IMR-90 (cell line): ENCODE data around the gene MRC1. TPM values are rescaled to one million over a fixed set of nuclear protein-coding genes. Genes with fewer than 3 reads are reported as not detected.

Experiments
- ATAC-seq: fragments of 200-7000 bp; cut with Tn5 transposase; 2 replicates; pipeline ENCODE4 v1.9.1; 2020; ENCODE audit warnings: low read depth, mild to moderate bottlenecking, moderate library complexity
- BruUV-seq: library from RNA; stranded (reverse); fragments of 400-500 nt; replicated peaks from 2 replicates; lab custom pipeline; 2021; lab: Mats Ljungman, UMichigan
- CTCF ChIA-PET: fragments of 300-600 bp; formaldehyde crosslinking; extraction: SDS; loops from one replicate; lab custom pipeline; 2021; ENCODE audit warnings: antibody characterized with exemption; lab: Yijun Ruan, JAX
- POLR2A ChIA-PET: fragments of 300-600 bp; sonication (Branson Sonifier 250); formaldehyde crosslinking; loops from one replicate; lab custom pipeline; 2022; ENCODE audit warnings: antibody characterized with exemption; ENCODE audit not compliant: unreplicated experiment; lab: Charles Lee
- DNase-seq: peaks from one replicate; pipeline ENCODE4 v3.0.0; 2013
- H2AFZ ChIP-seq: replicated peaks from 2 replicates; pipeline ENCODE3; 2013; ENCODE audit warnings: low read length, mild to moderate bottlenecking; ENCODE audit not compliant: poor library complexity
- H2AK5ac ChIP-seq: 2 replicates; pipeline ENCODE4 v1.6.1; 2013; ENCODE audit warnings: low read depth, low read length, inconsistent platforms
- H2AK9ac ChIP-seq: replicated peaks from 2 replicates; pipeline ENCODE3; 2013; ENCODE audit warnings: mild to moderate bottlenecking, low read depth, low read length, moderate library complexity; ENCODE audit not compliant: poor library complexity
- H2BK120ac ChIP-seq: 2 replicates; pipeline ENCODE4 v1.6.1; 2013; ENCODE audit warnings: low read depth, low read length, inconsistent platforms
- H2BK15ac ChIP-seq: 3 replicates; pipeline ENCODE4 v1.6.1; 2013; ENCODE audit warnings: low read depth, low read length, inconsistent platforms
- H2BK20ac ChIP-seq: 2 replicates; pipeline ENCODE4 v1.6.1; 2013; ENCODE audit warnings: low read depth, mild to moderate bottlenecking, inconsistent platforms, low read length, moderate library complexity
- H2BK5ac ChIP-seq: 2 replicates; pipeline ENCODE4 v1.6.1; 2013; ENCODE audit warnings: mild to moderate bottlenecking, low read depth, low read length, inconsistent platforms; ENCODE audit not compliant: poor library complexity, severe bottlenecking
- H3K14ac ChIP-seq: replicated peaks from 2 replicates; pipeline ENCODE4 v1.6.1; 2013; ENCODE audit warnings: low read depth, low read length, inconsistent platforms
- H3K18ac ChIP-seq: 2 replicates; pipeline ENCODE4 v1.6.1; 2013; ENCODE audit warnings: low read depth, low read length, control low read depth
- H3K23ac ChIP-seq: 2 replicates; pipeline ENCODE4 v1.6.1; 2013; ENCODE audit warnings: low read depth, low read length, inconsistent platforms
- H3K27ac ChIP-seq: 2 replicates; pipeline ENCODE4 v1.5.1; 2013; ENCODE audit warnings: mild to moderate bottlenecking, control low read depth, low read length; ENCODE audit not compliant: insufficient read depth
- H3K27me3 ChIP-seq: 2 replicates; pipeline ENCODE4 v1.6.1; 2013; ENCODE audit warnings: low read length; ENCODE audit not compliant: control insufficient read depth, insufficient read depth
- H3K36me3 ChIP-seq: 2 replicates; pipeline ENCODE4 v1.6.1; 2013; ENCODE audit warnings: low read length, mixed read lengths; ENCODE audit not compliant: control insufficient read depth, insufficient read depth
- H3K4ac ChIP-seq: 2 replicates; pipeline ENCODE4 v1.6.1; 2013; ENCODE audit warnings: low read depth, low read length, inconsistent platforms
- H3K4me1 ChIP-seq: 2 replicates; pipeline ENCODE4 v1.6.1; 2013; ENCODE audit warnings: low read length, mixed read lengths; ENCODE audit not compliant: control insufficient read depth, insufficient read depth
- H3K4me2 ChIP-seq: 2 replicates; pipeline ENCODE4 v1.6.1; 2013; ENCODE audit warnings: low read depth, mild to moderate bottlenecking, control low read depth, low read length, moderate library complexity
- H3K4me3 ChIP-seq: 2 replicates; pipeline ENCODE4 v1.5.1; 2013; ENCODE audit warnings: low read depth, mild to moderate bottlenecking, control low read depth, low read length, moderate library complexity; ENCODE audit not compliant: insufficient read depth
- H3K56ac ChIP-seq: 2 replicates; pipeline ENCODE4 v1.6.1; 2013; ENCODE audit warnings: low read length, inconsistent platforms; ENCODE audit not compliant: insufficient read depth; ENCODE audit errors: extremely low read depth
- H3K79me1 ChIP-seq, 2 experiments: 2 replicates each; pipeline ENCODE4 v1.6.1; 2013; ENCODE audit warnings: low read length in 2 of 2, inconsistent platforms in 1 of 2, low read depth in 1 of 2
- H3K9ac ChIP-seq: 2 replicates; pipeline ENCODE4 v1.6.1; 2013; ENCODE audit warnings: low read depth, low read length, control low read depth
- H3K9me1 ChIP-seq: 2 replicates; pipeline ENCODE4 v1.6.1; 2013; ENCODE audit warnings: low read length, inconsistent platforms; ENCODE audit not compliant: insufficient read depth
- H3K9me3 ChIP-seq: 2 replicates; pipeline ENCODE4 v1.6.1; 2013; ENCODE audit warnings: low read length; ENCODE audit not compliant: control insufficient read depth, insufficient read depth
- H4K20me1 ChIP-seq: 2 replicates; pipeline ENCODE4 v1.6.1; 2013; ENCODE audit warnings: low read length, inconsistent platforms; ENCODE audit not compliant: insufficient read depth
- H4K5ac ChIP-seq: 2 replicates; pipeline ENCODE4 v1.6.1; 2013; ENCODE audit warnings: mild to moderate bottlenecking, low read depth, low read length, control low read depth
- H4K8ac ChIP-seq, 2 experiments: 2 replicates each; pipeline ENCODE4 v1.6.1; 2013; ENCODE audit warnings: low read depth in 2 of 2, low read length in 2 of 2, control low read depth in 1 of 2, inconsistent platforms in 1 of 2
- H4K91ac ChIP-seq: 2 replicates; pipeline ENCODE4 v1.6.1; 2013; ENCODE audit warnings: low read depth, low read length, inconsistent platforms; ENCODE audit not compliant: insufficient read depth
- MAFK ChIP-seq: IDR thresholded peaks from 2 replicates; pipeline ENCODE4 v1.6.1; 2012; ENCODE audit warnings: low read depth, low read length, improper control_type of control experiment
- POLR2A ChIP-seq: IDR thresholded peaks from 2 replicates; pipeline ENCODE4 v1.6.1; 2012; ENCODE audit warnings: mild to moderate bottlenecking, low read depth, low read length
- RCOR1 ChIP-seq: IDR thresholded peaks from 2 replicates; pipeline ENCODE4 v1.6.1; 2012; ENCODE audit warnings: mild to moderate bottlenecking, low read length, improper control_type of control experiment; ENCODE audit not compliant: insufficient replicate concordance
- RFX5 ChIP-seq: IDR thresholded peaks from 2 replicates; pipeline ENCODE4 v1.8.0; 2012; ENCODE audit warnings: low read depth, mild to moderate bottlenecking, low read length, moderate library complexity
- WGBS, 2 experiments: methylation state at CpG; one replicate each; pipeline versions ENCODE4 v1.1.5 to v1.1.7; 2013; ENCODE audit warnings: missing lambda C conversion rate in 2 of 2; ENCODE audit not compliant: insufficient read length in 1 of 2; ENCODE audit errors: extremely low coverage in 2 of 2; 5-methylcytosine and 5-hydroxymethylcytosine counted together
- dilution Hi-C: fragments of 300-500 bp; cut with HindIII; formaldehyde crosslinking; loops from one replicate; pipeline ENCODE4 v1.14.3; 2018; ENCODE audit warnings: low sequenced_read_pairs; ENCODE audit not compliant: unreplicated experiment
- in situ Hi-C: fragments of 300-500 bp; cut with MboI; formaldehyde crosslinking; loops from 3 replicates; pipeline ENCODE4 v1.14.3; 2019; ENCODE audit warnings: low sequenced_read_pairs, inconsistent platforms, mixed read lengths
- intact Hi-C: fragments of 100-400 bp; cut with micrococcal nuclease; formaldehyde crosslinking; loops from 2 replicates; pipeline ENCODE4 v1.10.0; 2022
- polyA plus RNA-seq, 3 experiments: library from polyadenylated mRNA; depleted of rRNA; stranded (reverse); fragments of >200 nt; gene quantifications; 2 replicates each; pipeline ENCODE4 v1.2.3, GENCODE V29; 2012; ENCODE audit warnings: low replicate concordance in 1 of 3
- total RNA-seq: library from RNA; depleted of rRNA; stranded (reverse); fragments of >200 nt; gene quantifications from 2 replicates; pipeline ENCODE4 v1.2.3, GENCODE V29; 2012
- TF ChIP-seq, protein P1 (sequence below): fragments of 150-350 bp; IDR thresholded peaks from 2 replicates; pipeline ENCODE4 v1.6.1; 2017; ENCODE audit warnings: mild to moderate bottlenecking, antibody characterized with exemption, low read length, low read depth
- TF ChIP-seq, protein P2 (sequence below): conservative IDR thresholded peaks from 2 replicates; pipeline ENCODE4 v1.5.1; 2012; ENCODE audit warnings: mild to moderate bottlenecking, low read depth, low read length, improper control_type of control experiment

Gene MRC1
- total and polyA plus RNA-seq, 2 of the 4 experiments (the other 2 are of a cell fraction): not detected

DNA sequence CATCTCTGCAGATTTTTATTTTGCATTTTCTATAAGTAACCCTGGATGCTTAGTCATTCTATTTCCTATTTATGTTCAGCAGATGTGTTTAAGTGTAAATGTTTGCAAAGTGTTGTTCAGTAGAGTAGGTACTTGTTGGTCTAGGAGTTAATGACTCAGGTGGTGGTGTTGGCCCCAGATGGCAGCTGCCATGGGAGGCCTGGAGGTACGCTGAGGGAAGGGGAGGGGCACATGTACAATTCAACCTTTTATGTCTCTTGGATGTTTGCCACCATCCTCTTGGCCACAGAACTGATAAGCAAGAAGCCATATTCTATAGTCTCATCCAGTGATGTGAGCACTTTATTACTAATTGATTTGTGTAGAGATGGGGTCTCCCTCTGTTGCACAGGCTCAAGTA is 74.5 kb downstream of the MRC1 start:
- no peak overlapping the region for H2BK20ac ChIP-seq
- no peaks in the 10 kb centered on the region for H3K9me1 ChIP-seq
- H3K9ac ChIP-seq: no peak overlapping the region
- H2BK5ac ChIP-seq: no peak overlapping the region
- no peaks in the 10 kb centered on the region for H3K79me1 ChIP-seq
- H4K5ac ChIP-seq: no peak overlapping the region
- TF ChIP-seq POLR2A (no peak), RCOR1 (no peak), MAFK (no peak), RFX5 (no peak)
- TF ChIP-seq, protein P1, sequence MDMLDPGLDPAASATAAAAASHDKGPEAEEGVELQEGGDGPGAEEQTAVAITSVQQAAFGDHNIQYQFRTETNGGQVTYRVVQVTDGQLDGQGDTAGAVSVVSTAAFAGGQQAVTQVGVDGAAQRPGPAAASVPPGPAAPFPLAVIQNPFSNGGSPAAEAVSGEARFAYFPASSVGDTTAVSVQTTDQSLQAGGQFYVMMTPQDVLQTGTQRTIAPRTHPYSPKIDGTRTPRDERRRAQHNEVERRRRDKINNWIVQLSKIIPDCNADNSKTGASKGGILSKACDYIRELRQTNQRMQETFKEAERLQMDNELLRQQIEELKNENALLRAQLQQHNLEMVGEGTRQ: no peak
- TF ChIP-seq, protein P2, sequence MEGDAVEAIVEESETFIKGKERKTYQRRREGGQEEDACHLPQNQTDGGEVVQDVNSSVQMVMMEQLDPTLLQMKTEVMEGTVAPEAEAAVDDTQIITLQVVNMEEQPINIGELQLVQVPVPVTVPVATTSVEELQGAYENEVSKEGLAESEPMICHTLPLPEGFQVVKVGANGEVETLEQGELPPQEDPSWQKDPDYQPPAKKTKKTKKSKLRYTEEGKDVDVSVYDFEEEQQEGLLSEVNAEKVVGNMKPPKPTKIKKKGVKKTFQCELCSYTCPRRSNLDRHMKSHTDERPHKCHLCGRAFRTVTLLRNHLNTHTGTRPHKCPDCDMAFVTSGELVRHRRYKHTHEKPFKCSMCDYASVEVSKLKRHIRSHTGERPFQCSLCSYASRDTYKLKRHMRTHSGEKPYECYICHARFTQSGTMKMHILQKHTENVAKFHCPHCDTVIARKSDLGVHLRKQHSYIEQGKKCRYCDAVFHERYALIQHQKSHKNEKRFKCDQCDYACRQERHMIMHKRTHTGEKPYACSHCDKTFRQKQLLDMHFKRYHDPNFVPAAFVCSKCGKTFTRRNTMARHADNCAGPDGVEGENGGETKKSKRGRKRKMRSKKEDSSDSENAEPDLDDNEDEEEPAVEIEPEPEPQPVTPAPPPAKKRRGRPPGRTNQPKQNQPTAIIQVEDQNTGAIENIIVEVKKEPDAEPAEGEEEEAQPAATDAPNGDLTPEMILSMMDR: no peak
- H3K18ac ChIP-seq: no peak overlapping the region
- no peak overlapping the region for H2AK5ac ChIP-seq
- H3K36me3 ChIP-seq: no peaks in the 10 kb centered on the region
- no peak overlapping the region for H3K14ac ChIP-seq
- H4K91ac ChIP-seq: no peak overlapping the region
- no peak overlapping the region for H2AK9ac ChIP-seq
- in situ Hi-C loops (no loop called here), intact Hi-C loops (no loop called here), dilution Hi-C loops (no loop called here)
- H3K23ac ChIP-seq: no peak overlapping the region
- no peak overlapping the region for H4K8ac ChIP-seq
- H2BK15ac ChIP-seq: no peak overlapping the region
- H3K4me2 ChIP-seq: no peak overlapping the region
- H3K9me3 ChIP-seq: no peaks in the 10 kb centered on the region
- no TSS peak for BruUV-seq
- H2BK120ac ChIP-seq: no peak overlapping the region
- no peak for ATAC-seq
- ChIA-PET POLR2A (no interaction called here), CTCF (no interaction called here)
- H3K27me3 ChIP-seq: peaks cover 6% of the 10 kb centered on the region
- DNase-seq: no peak
- no peak overlapping the region for H3K4me3 ChIP-seq
- no peaks in the 10 kb centered on the region for H3K4me1 ChIP-seq
- H3K4ac ChIP-seq: no peak overlapping the region
- H3K56ac ChIP-seq: no peak overlapping the region
- no peaks in the 10 kb centered on the region for H4K20me1 ChIP-seq
- H2AFZ ChIP-seq: no peak overlapping the region
- no peak overlapping the region for H3K27ac ChIP-seq
- no CpG with 5 or more reads among the region's 1 CpG for WGBS, 2 experiments
